ENCODE measurements around the gene DTNB.

GRCh38 chr2:25481381-25482300 is 191.7 kb downstream of the DTNB start:
- no peak for TF ChIP-seq CTCF (IDR thresholded peaks at IDR 0.05)
- TF ChIP-seq POLR2A (IDR thresholded peaks at IDR 0.05): no peak

Data from Peyer's patch (tissue), 4 donors.